Panc1 (cell line): ENCODE data around the gene TEPSIN. TPM values are rescaled to one million over a fixed set of nuclear protein-coding genes. Genes with fewer than 3 reads are reported as not detected.

Experiments
- ATAC-seq: fragments of 200-7000 bp; cut with Tn5 transposase; 2 replicates; pipeline ENCODE4 v1.9.1; 2020; ENCODE audit warnings: mild to moderate bottlenecking, moderate library complexity
- BruUV-seq: library from RNA; stranded (reverse); fragments of 400-500 nt; replicated peaks from 2 replicates; lab custom pipeline; 2021; lab: Mats Ljungman, UMichigan
- CTCF ChIA-PET: fragments of 300-600 bp; sonication (Branson Sonifier 250); formaldehyde crosslinking; loops from one replicate; lab custom pipeline; 2022; ENCODE audit warnings: antibody characterized with exemption; lab: Charles Lee
- POLR2A ChIA-PET: fragments of 300-600 bp; sonication (Branson Sonifier 250); formaldehyde crosslinking; loops from one replicate; lab custom pipeline; 2022; ENCODE audit warnings: antibody characterized with exemption; lab: Charles Lee
- DNase-seq: peaks from one replicate; pipeline ENCODE4 v3.0.0-alpha.2; 2010; ENCODE audit warnings: low read depth, low spot score
- H3K27ac ChIP-seq: 2 replicates; pipeline ENCODE4 v1.5.1; 2011; ENCODE audit warnings: mild to moderate bottlenecking, low read length, inconsistent platforms
- H3K27me3 ChIP-seq: fragments of 200-500 bp; sonication (Bioruptor generic); 2 replicates; pipeline ENCODE4 v1.6.0; 2014; ENCODE audit warnings: low read length, inconsistent platforms; ENCODE audit not compliant: control insufficient read depth, insufficient read depth
- H3K36me3 ChIP-seq: fragments of 200-500 bp; sonication (Bioruptor generic); 2 replicates; pipeline ENCODE4 v1.5.1; 2014; ENCODE audit warnings: inconsistent platforms, mild to moderate bottlenecking, low read length, moderate library complexity; ENCODE audit not compliant: control insufficient read depth, insufficient read depth
- H3K4me1 ChIP-seq: 2 replicates; pipeline ENCODE4 v1.5.1; 2011; ENCODE audit warnings: inconsistent platforms, mild to moderate bottlenecking, low read length, moderate library complexity; ENCODE audit not compliant: control insufficient read depth, insufficient read depth
- H3K4me3 ChIP-seq, 2 experiments: 2 replicates each; pipeline ENCODE4 v1.5.1; 2011 to 2012; ENCODE audit warnings: low read depth in 2 of 2, low read length in 2 of 2, mild to moderate bottlenecking in 2 of 2, inconsistent platforms in 1 of 2, moderate library complexity in 1 of 2
- H3K9me3 ChIP-seq: fragments of 200-500 bp; sonication (Bioruptor generic); 2 replicates; pipeline ENCODE4 v1.5.1; 2014; ENCODE audit warnings: low read depth, mild to moderate bottlenecking, inconsistent platforms, low read length, moderate library complexity; ENCODE audit not compliant: control insufficient read depth, insufficient read depth
- POLR2AphosphoS5 ChIP-seq: IDR thresholded peaks from 2 replicates; pipeline ENCODE4 v1.6.1; 2012; ENCODE audit warnings: mild to moderate bottlenecking, low read depth, low read length, moderate library complexity
- SIN3A ChIP-seq: IDR thresholded peaks from 2 replicates; pipeline ENCODE4 v1.6.1; 2012; ENCODE audit warnings: low read depth, mild to moderate bottlenecking, low read length, moderate library complexity, borderline replicate concordance; ENCODE audit not compliant: insufficient read depth
- TCF7L2 ChIP-seq: IDR thresholded peaks from 2 replicates; pipeline ENCODE4 v1.6.1; 2011; ENCODE audit warnings: mild to moderate bottlenecking, low read depth, low read length, inconsistent platforms
- in situ Hi-C: cut with HindIII; loops from 2 replicates; pipeline ENCODE4 v1.10.0; 2016; ENCODE audit warnings: low sequenced_read_pairs, low pct_unique_long_range_greater_than_20kb
- intact Hi-C: fragments of 100-400 bp; cut with micrococcal nuclease; formaldehyde crosslinking; loops from one replicate; pipeline ENCODE4 v1.10.0; 2022; ENCODE audit not compliant: unreplicated experiment
- total RNA-seq: library from RNA; stranded (reverse); gene quantifications from one replicate; pipeline ENCODE4 v1.2.1, GENCODE V29; 2021; ENCODE audit not compliant: unreplicated experiment
- TF ChIP-seq, protein P1 (sequence below): fragments of 450-650 bp; IDR thresholded peaks from 2 replicates; pipeline ENCODE4 v1.5.1; 2017; ENCODE audit warnings: mild to moderate bottlenecking
- TF ChIP-seq, protein P2 (sequence below), 2 experiments: IDR thresholded peaks; 2 replicates each; pipeline ENCODE4 v1.6.1; 2011 to 2012; ENCODE audit warnings: low read depth in 2 of 2, control low read depth in 1 of 2, low read length in 1 of 2, mild to moderate bottlenecking in 1 of 2, moderate library complexity in 1 of 2; ENCODE audit not compliant: insufficient read depth in 1 of 2

The TEPSIN gene
- total RNA-seq, 1 experiment from 2014 or later, result 44.9 TPM

DNA sequence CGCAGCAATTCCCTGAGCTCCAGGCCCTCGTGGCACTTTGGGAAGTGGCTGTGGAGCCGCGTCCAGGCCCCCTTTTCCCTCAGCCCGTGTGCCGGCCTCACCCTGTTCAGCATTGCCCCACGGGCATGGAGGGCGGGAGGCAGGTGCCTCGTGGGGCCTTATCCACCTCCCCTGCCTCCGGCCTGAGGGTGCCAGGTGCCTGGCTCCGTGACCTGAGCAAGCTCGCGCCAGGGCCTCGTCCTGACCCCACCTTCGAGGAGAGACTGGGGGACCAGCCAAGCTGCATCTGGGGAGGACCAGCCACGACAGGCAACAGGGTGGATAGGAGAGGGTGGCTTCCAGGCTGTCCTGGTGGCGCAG is 45.8 kb downstream of the TEPSIN start:
- Histone ChIP-seq H3K4me3 (no peak overlapping the region), H3K9me3 (no peaks in the 10 kb centered on the region), H3K27me3 (no peaks in the 10 kb centered on the region), H3K27ac (no peak overlapping the region), H3K4me1 (no peaks in the 10 kb centered on the region), H3K36me3 (no peaks in the 10 kb centered on the region)
- ATAC-seq (no peak), DNase-seq (no peak)
- BruUV-seq, result no TSS peak
- in situ Hi-C loops (no loop called here), intact Hi-C loops (no loop called here)
- TF ChIP-seq SIN3A, result no peak
- TF ChIP-seq, protein P1, sequence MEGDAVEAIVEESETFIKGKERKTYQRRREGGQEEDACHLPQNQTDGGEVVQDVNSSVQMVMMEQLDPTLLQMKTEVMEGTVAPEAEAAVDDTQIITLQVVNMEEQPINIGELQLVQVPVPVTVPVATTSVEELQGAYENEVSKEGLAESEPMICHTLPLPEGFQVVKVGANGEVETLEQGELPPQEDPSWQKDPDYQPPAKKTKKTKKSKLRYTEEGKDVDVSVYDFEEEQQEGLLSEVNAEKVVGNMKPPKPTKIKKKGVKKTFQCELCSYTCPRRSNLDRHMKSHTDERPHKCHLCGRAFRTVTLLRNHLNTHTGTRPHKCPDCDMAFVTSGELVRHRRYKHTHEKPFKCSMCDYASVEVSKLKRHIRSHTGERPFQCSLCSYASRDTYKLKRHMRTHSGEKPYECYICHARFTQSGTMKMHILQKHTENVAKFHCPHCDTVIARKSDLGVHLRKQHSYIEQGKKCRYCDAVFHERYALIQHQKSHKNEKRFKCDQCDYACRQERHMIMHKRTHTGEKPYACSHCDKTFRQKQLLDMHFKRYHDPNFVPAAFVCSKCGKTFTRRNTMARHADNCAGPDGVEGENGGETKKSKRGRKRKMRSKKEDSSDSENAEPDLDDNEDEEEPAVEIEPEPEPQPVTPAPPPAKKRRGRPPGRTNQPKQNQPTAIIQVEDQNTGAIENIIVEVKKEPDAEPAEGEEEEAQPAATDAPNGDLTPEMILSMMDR, result no peak
- TF ChIP-seq, protein P2, sequence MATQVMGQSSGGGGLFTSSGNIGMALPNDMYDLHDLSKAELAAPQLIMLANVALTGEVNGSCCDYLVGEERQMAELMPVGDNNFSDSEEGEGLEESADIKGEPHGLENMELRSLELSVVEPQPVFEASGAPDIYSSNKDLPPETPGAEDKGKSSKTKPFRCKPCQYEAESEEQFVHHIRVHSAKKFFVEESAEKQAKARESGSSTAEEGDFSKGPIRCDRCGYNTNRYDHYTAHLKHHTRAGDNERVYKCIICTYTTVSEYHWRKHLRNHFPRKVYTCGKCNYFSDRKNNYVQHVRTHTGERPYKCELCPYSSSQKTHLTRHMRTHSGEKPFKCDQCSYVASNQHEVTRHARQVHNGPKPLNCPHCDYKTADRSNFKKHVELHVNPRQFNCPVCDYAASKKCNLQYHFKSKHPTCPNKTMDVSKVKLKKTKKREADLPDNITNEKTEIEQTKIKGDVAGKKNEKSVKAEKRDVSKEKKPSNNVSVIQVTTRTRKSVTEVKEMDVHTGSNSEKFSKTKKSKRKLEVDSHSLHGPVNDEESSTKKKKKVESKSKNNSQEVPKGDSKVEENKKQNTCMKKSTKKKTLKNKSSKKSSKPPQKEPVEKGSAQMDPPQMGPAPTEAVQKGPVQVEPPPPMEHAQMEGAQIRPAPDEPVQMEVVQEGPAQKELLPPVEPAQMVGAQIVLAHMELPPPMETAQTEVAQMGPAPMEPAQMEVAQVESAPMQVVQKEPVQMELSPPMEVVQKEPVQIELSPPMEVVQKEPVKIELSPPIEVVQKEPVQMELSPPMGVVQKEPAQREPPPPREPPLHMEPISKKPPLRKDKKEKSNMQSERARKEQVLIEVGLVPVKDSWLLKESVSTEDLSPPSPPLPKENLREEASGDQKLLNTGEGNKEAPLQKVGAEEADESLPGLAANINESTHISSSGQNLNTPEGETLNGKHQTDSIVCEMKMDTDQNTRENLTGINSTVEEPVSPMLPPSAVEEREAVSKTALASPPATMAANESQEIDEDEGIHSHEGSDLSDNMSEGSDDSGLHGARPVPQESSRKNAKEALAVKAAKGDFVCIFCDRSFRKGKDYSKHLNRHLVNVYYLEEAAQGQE (IDR thresholded peaks at IDR 0.05; ENCODE audit: insufficient read depth in 1 of 2, low read depth in 2 of 2, low read length in 1 of 2), result no peak
- ChIA-PET CTCF (no interaction called here), POLR2A (no interaction called here)

DNA sequence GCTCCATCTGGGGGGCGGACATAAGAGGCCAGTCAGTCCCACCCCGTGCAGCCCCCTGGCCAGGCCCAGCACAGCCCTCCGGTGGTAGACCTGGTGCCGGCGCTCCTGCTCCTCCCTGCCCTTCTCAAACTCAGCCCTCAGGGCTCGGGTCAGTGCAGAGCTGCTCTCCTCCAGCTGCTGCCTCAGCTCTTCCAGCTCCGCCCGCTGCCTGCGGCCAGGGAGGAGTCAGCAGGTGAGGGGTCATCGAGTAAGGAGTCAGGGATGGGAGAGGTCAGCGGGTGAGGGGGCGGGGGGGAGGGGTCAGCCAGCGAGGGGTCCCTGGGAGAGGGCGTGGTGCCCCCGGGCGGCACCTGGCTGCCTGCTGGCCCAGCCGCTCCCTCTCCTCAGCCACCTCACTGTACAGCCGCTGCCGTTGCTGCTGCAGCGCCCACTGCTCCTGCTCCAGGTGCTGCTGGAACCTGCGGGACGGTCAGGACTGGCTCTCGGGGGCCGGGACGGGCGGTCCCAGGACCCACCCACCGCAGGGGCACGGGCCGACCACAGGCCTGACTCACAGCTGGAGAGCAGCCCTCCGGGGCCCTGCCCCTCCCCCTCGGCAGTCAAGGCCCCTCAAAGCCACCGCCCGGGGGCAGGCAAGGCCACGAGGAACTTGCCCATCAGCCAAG is 46.3 kb downstream of the TEPSIN start:
- Histone ChIP-seq H3K27me3 (no peaks in the 10 kb centered on the region), H3K27ac (no peak overlapping the region), H3K4me1 (no peaks in the 10 kb centered on the region), H3K36me3 (no peaks in the 10 kb centered on the region), H3K9me3 (no peaks in the 10 kb centered on the region), H3K4me3 (no peak overlapping the region)
- in situ Hi-C loops, result no loop called here
- ChIA-PET CTCF (interaction anchor here (0.6 kb wide), 1 partner anchor 31 kb away, joined by 3 read pairs; no protein-coding TSS in a partner anchor), POLR2A (no interaction called here)
- ATAC-seq, result no peak
- DNase-seq, result no peak
- no peak for TF ChIP-seq SIN3A
- TF ChIP-seq, protein P1, result no peak
- no peak for TF ChIP-seq POLR2AphosphoS5
- TF ChIP-seq, protein P2 (IDR thresholded peaks at IDR 0.05; ENCODE audit: insufficient read depth in 1 of 2, low read depth in 2 of 2, low read length in 1 of 2), result no peak
- no peak for TF ChIP-seq TCF7L2
- BruUV-seq, result no TSS peak
- intact Hi-C loops, result no loop called here
